Caco-2 (cell line): ENCODE data around the gene ERICH6. TPM values are rescaled to one million over a fixed set of nuclear protein-coding genes. Genes with fewer than 3 reads are reported as not detected.
A peak's percentile ranks its signal among the peaks of the same experiment; 100 is the strongest.

Experiments used
- BruUV-seq: library from RNA; stranded (reverse); fragments of 400-500 nt; replicated peaks from 2 replicates; lab custom pipeline; 2021; lab: Mats Ljungman, UMichigan
- CTCF ChIA-PET: fragments of 300-600 bp; sonication (Branson Sonifier 250); formaldehyde crosslinking; loops from one replicate; lab custom pipeline; 2022; ENCODE audit warnings: antibody characterized with exemption; lab: Charles Lee
- POLR2A ChIA-PET: fragments of 300-600 bp; sonication (Branson Sonifier 250); formaldehyde crosslinking; loops from one replicate; lab custom pipeline; 2022; ENCODE audit warnings: antibody characterized with exemption; lab: Charles Lee
- DNase-seq, 2 experiments: peaks; one replicate each; pipeline versions ENCODE4 v3.0.0 to v3.0.0-alpha.2; 2020 to 2022
- H3K27me3 ChIP-seq: replicated peaks from 2 replicates; pipeline ENCODE4 v1.6.0; 2011; ENCODE audit warnings: low read length; ENCODE audit not compliant: control insufficient read depth, insufficient read depth
- H3K36me3 ChIP-seq: 2 replicates; pipeline ENCODE4 v1.5.1; 2011; ENCODE audit warnings: low read length; ENCODE audit not compliant: control insufficient read depth, insufficient read depth
- H3K4me1 ChIP-seq: fragments of 250-450 bp; sonication (Bioruptor Pico); 2 replicates; pipeline ENCODE4 v1.5.1; 2020; ENCODE audit warnings: mild to moderate bottlenecking
- H3K4me3 ChIP-seq: 2 replicates; pipeline ENCODE4 v1.5.1; 2011; ENCODE audit warnings: low read depth, mild to moderate bottlenecking, control low read depth, low read length
- H3K9me3 ChIP-seq: fragments of 250-450 bp; sonication (Bioruptor Pico); 2 replicates; pipeline ENCODE4 v1.5.1; 2020; ENCODE audit warnings: mild to moderate bottlenecking, moderate library complexity
- H3K27ac Mint-ChIP-seq: one replicate; pipeline ENCODE4 v1.8.0; 2022; ENCODE audit warnings: mixed read lengths; ENCODE audit not compliant: unreplicated experiment
- H3K27me3 Mint-ChIP-seq: one replicate; pipeline ENCODE4 v1.8.0; 2022; ENCODE audit warnings: mixed read lengths; ENCODE audit not compliant: insufficient read depth, unreplicated experiment
- H3K36me3 Mint-ChIP-seq: one replicate; pipeline ENCODE4 v1.8.0; 2022; ENCODE audit warnings: mild to moderate bottlenecking, mixed read lengths; ENCODE audit not compliant: insufficient read depth, unreplicated experiment
- H3K4me1 Mint-ChIP-seq: one replicate; pipeline ENCODE4 v1.8.0; 2022; ENCODE audit warnings: low read depth, mixed read lengths; ENCODE audit not compliant: unreplicated experiment
- H3K4me3 Mint-ChIP-seq: one replicate; pipeline ENCODE4 v1.8.0; 2022; ENCODE audit warnings: mild to moderate bottlenecking, moderate library complexity, mixed read lengths; ENCODE audit not compliant: unreplicated experiment
- H3K9me3 Mint-ChIP-seq: one replicate; pipeline ENCODE4 v1.8.0; 2022; ENCODE audit warnings: mixed read lengths; ENCODE audit not compliant: unreplicated experiment
- intact Hi-C: fragments of 100-400 bp; cut with micrococcal nuclease; formaldehyde crosslinking; loops from one replicate; pipeline ENCODE4 v1.10.0; 2022; ENCODE audit not compliant: unreplicated experiment
- total RNA-seq: library from RNA; stranded (reverse); gene quantifications from 2 replicates; pipeline ENCODE4 v1.2.3, GENCODE V29; 2022
- TF ChIP-seq, protein P1 (sequence below), 2 experiments: fragments of 200-600 bp in 1 of 2; IDR thresholded peaks; 1 replicate in 1 of 2; 2 replicates in 1 of 2; pipeline versions ENCODE4 v1.5.1 to v1.8.0; 2011 to 2022; ENCODE audit warnings: antibody characterized with exemption in 1 of 2, control low read depth in 1 of 2, inconsistent platforms in 1 of 2, low read depth in 1 of 2, low read length in 1 of 2, mild to moderate bottlenecking in 1 of 2, moderate library complexity in 1 of 2; ENCODE audit not compliant: insufficient read depth in 1 of 2, severe bottlenecking in 1 of 2, unreplicated experiment in 1 of 2

ERICH6 gene
- total RNA-seq, 1 experiment from 2014 or later = not detected

- DNase-seq = no peak
- TF ChIP-seq, protein P1, sequence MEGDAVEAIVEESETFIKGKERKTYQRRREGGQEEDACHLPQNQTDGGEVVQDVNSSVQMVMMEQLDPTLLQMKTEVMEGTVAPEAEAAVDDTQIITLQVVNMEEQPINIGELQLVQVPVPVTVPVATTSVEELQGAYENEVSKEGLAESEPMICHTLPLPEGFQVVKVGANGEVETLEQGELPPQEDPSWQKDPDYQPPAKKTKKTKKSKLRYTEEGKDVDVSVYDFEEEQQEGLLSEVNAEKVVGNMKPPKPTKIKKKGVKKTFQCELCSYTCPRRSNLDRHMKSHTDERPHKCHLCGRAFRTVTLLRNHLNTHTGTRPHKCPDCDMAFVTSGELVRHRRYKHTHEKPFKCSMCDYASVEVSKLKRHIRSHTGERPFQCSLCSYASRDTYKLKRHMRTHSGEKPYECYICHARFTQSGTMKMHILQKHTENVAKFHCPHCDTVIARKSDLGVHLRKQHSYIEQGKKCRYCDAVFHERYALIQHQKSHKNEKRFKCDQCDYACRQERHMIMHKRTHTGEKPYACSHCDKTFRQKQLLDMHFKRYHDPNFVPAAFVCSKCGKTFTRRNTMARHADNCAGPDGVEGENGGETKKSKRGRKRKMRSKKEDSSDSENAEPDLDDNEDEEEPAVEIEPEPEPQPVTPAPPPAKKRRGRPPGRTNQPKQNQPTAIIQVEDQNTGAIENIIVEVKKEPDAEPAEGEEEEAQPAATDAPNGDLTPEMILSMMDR (IDR thresholded peaks at IDR 0.05; ENCODE audit: insufficient read depth in 1 of 2, low read depth in 1 of 2, low read length in 1 of 2, severe bottlenecking in 1 of 2, unreplicated experiment in 1 of 2) = no peak
- Histone ChIP-seq H3K4me3 (no peak overlapping the region), H3K9me3 (no peaks in the 10 kb centered on the region), H3K36me3 (no peaks in the 10 kb centered on the region), H3K4me1 (peaks cover 9% of the 10 kb centered on the region), H3K27me3 (no peaks in the 10 kb centered on the region)
- intact Hi-C loops = no loop called here
- Mint-ChIP-seq H3K9me3 (no peaks in the 10 kb centered on the region), H3K36me3 (no peaks in the 10 kb centered on the region), H3K27me3 (peaks cover 3% of the 10 kb centered on the region), H3K27ac (no peak overlapping the region), H3K4me1 (peaks cover 9% of the 10 kb centered on the region), H3K4me3 (no peak overlapping the region)
- ChIA-PET CTCF (interaction anchor here (0.8 to 1.7 kb wide), 3 partner anchors 57 to 143 kb away, joined by 3 to 6 read pairs (median 5); no protein-coding TSS in a partner anchor), POLR2A (no interaction called here)
- no TSS peak for BruUV-seq
Measured at GRCh38 chr3:150722267-150722666, 18.5 kb upstream of the ERICH6 start.

DNA sequence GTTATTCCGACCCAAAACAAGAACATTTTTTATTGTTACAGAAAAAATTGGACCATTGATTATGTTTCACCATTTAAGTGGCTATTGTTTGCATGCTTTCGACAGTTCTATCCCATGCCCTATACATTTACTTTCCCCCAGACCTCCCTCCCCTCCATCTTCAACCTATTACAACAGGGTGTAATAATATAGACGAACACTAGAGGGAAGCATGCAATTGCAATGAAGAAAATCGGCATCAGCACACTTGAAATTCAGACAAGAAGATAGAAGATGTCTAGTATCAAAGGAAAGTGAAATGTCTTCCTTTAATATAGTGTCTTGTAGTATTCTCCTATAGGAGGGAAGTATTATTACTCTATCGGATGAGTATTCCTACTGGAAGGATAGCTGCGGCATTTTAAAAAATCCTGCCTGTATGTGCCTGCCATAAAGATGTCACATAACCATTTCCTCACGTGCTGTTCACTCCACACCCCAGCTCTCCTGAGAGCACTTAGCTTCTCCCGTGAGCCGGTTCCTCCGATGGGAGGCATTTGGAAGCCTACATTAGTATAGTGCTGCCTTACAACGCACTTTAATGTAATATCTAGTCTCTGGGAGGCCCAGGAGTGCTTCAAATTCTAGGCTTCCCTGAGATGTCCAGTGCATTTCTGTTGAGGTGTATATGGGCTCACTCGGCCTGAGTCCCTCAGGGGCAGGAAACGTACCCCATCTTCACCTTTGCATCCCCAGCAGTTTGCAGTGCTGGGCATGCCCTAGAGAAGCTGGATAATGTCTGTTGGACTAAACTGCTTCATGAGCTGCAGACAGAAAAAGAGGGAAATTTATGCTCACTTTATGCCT, 17.8 kb upstream of the ERICH6 start:
- ChIA-PET CTCF (interaction anchor here (1.0 to 1.7 kb wide), 4 partner anchors 45 to 143 kb away, joined by 3 to 6 read pairs (median 4); no protein-coding TSS in a partner anchor), POLR2A (no interaction called here)
- peaks cover 3% of the 10 kb centered on the region for H3K27me3 Mint-ChIP-seq
- intact Hi-C loops = loop anchor here (1.0 to 2.0 kb wide), 5 partner anchors 43 to 423 kb away; no protein-coding TSS in a partner anchor
- BruUV-seq = no TSS peak
- peak in 1 of 2 experiments; percentile 56 for DNase-seq
- H3K4me1 Mint-ChIP-seq = peaks cover 9% of the 10 kb centered on the region
- Histone ChIP-seq H3K9me3 (no peaks in the 10 kb centered on the region), H3K4me3 (no peak overlapping the region), H3K27me3 (no peaks in the 10 kb centered on the region), H3K4me1 (peaks cover 9% of the 10 kb centered on the region), H3K36me3 (no peaks in the 10 kb centered on the region)
- no peak overlapping the region for H3K27ac Mint-ChIP-seq
- TF ChIP-seq, protein P1 (IDR thresholded peaks at IDR 0.05; ENCODE audit: insufficient read depth in 1 of 2, low read depth in 1 of 2, low read length in 1 of 2, severe bottlenecking in 1 of 2, unreplicated experiment in 1 of 2) = peak; percentile 60 to 72
- no peaks in the 10 kb centered on the region for H3K9me3 Mint-ChIP-seq
- no peaks in the 10 kb centered on the region for H3K36me3 Mint-ChIP-seq
- H3K4me3 Mint-ChIP-seq = no peak overlapping the region

GRCh38 chr3:150720444-150720843, 16.7 kb upstream of the ERICH6 start:
- Histone ChIP-seq H3K36me3 (no peaks in the 10 kb centered on the region), H3K27me3 (no peaks in the 10 kb centered on the region), H3K4me1 (peaks cover 3% of the 10 kb centered on the region), H3K9me3 (no peaks in the 10 kb centered on the region), H3K4me3 (no peak overlapping the region)
- no peaks in the 10 kb centered on the region for H3K9me3 Mint-ChIP-seq
- no peak for DNase-seq
- no peak overlapping the region for H3K27ac Mint-ChIP-seq
- ChIA-PET POLR2A (no interaction called here), CTCF (interaction anchor here (1.5 to 1.7 kb wide), 2 partner anchors 59 to 145 kb away, joined by 5 to 6 read pairs; no protein-coding TSS in a partner anchor)
- H3K4me3 Mint-ChIP-seq = no peak overlapping the region
- peaks cover 9% of the 10 kb centered on the region for H3K4me1 Mint-ChIP-seq
- TF ChIP-seq, protein P1 (IDR thresholded peaks at IDR 0.05; ENCODE audit: insufficient read depth in 1 of 2, low read depth in 1 of 2, low read length in 1 of 2, severe bottlenecking in 1 of 2, unreplicated experiment in 1 of 2) = no peak
- no TSS peak for BruUV-seq
- peaks cover 3% of the 10 kb centered on the region for H3K27me3 Mint-ChIP-seq
- H3K36me3 Mint-ChIP-seq = no peaks in the 10 kb centered on the region
- intact Hi-C loops = loop anchor here (2.0 kb wide), 1 partner anchor 424 kb away; no protein-coding TSS in a partner anchor
